HG03575 (cell line): Measurements from ENCODE around the gene PPDPF.

Source experiments
- ATAC-seq: cut with Tn5 transposase; IDR thresholded peaks from one replicate; pipeline ENCODE4 v1.9.1; 2021; ENCODE audit not compliant: unreplicated experiment, insufficient number of reproducible peaks, low FRiP score; ENCODE audit errors: extremely low read depth

The PPDPF gene

GRCh38 chr20:63532449-63532971, 11.9 kb downstream of the PPDPF start:
- ATAC-seq, result no peak

GRCh38 chr20:63533388-63533787, 12.8 kb downstream of the PPDPF start:
- no peak for ATAC-seq

- no peak for ATAC-seq
Observed at GRCh38 chr20:63533871-63534393, 13.4 kb downstream of the PPDPF start.

- no peak for ATAC-seq
Observed at GRCh38 chr20:63534427-63534830, 13.9 kb downstream of the PPDPF start.

GRCh38 chr20:63534831-63535651, 14.5 kb downstream of the PPDPF start:
- ATAC-seq, result no peak

GRCh38 chr20:63536241-63536977, 15.8 kb downstream of the PPDPF start:
- no peak for ATAC-seq

GRCh38 chr20:63536997-63537524, 16.5 kb downstream of the PPDPF start, which contains the start of gene PTK6:
Gene PTK6 (minus strand): TSS chr20:63537376. CDS start chr20:63537314, 62 bp downstream.
- ATAC-seq, result no peak

GRCh38 chr20:63537525-63538203, 17.1 kb downstream of the PPDPF start:
- ATAC-seq, result peak; percentile 60

- ATAC-seq, result no peak
Observed at GRCh38 chr20:63538204-63539091, 17.9 kb downstream of the PPDPF start.

GRCh38 chr20:63539092-63539430, 18.5 kb downstream of the PPDPF start:
- no peak for ATAC-seq

- ATAC-seq, result no peak
Observed at GRCh38 chr20:63539441-63540370, 19.1 kb downstream of the PPDPF start.

GRCh38 chr20:63540417-63541186, 20.0 kb downstream of the PPDPF start:
- ATAC-seq, result no peak

GRCh38 chr20:63541371-63541770, 20.8 kb downstream of the PPDPF start:
- no peak for ATAC-seq

- ATAC-seq, result no peak
Observed at GRCh38 chr20:63542031-63542559, 21.5 kb downstream of the PPDPF start.

- no peak for ATAC-seq
Observed at GRCh38 chr20:63542696-63543095, 22.1 kb downstream of the PPDPF start.

- no peak for ATAC-seq
Observed at GRCh38 chr20:63543131-63543530, 22.6 kb downstream of the PPDPF start.
